IPS-15b (cell line): Measurements from ENCODE around the gene HEPHL1.

Source experiments
- H3K27me3 ChIP-seq: one replicate; pipeline ENCODE4 v1.6.1; 2013; ENCODE audit warnings: low read length; ENCODE audit not compliant: control insufficient read depth, insufficient read depth
- H3K36me3 ChIP-seq: one replicate; pipeline ENCODE4 v1.6.1; 2013; ENCODE audit warnings: low read length; ENCODE audit not compliant: control insufficient read depth, insufficient read depth
- H3K4me1 ChIP-seq: one replicate; pipeline ENCODE4 v1.6.1; 2013; ENCODE audit warnings: mild to moderate bottlenecking, low read length; ENCODE audit not compliant: control insufficient read depth, insufficient read depth
- H3K4me3 ChIP-seq: one replicate; pipeline ENCODE4 v1.5.1; 2013; ENCODE audit warnings: low read depth, low read length
- H3K9ac ChIP-seq: one replicate; pipeline ENCODE4 v1.6.1; 2013; ENCODE audit warnings: low read depth, mild to moderate bottlenecking, low read length
- H3K9me3 ChIP-seq: one replicate; pipeline ENCODE4 v1.6.1; 2013; ENCODE audit warnings: mild to moderate bottlenecking, low read length; ENCODE audit not compliant: control insufficient read depth, insufficient read depth

The HEPHL1 gene

GRCh38 chr11:94025690-94026394 is 4.7 kb downstream of the HEPHL1 start:
- Histone ChIP-seq H3K9me3 (no peaks in the 10 kb centered on the region), H3K4me1 (no peaks in the 10 kb centered on the region), H3K27me3 (no peaks in the 10 kb centered on the region), H3K9ac (no peak overlapping the region), H3K36me3 (no peaks in the 10 kb centered on the region), H3K4me3 (no peak overlapping the region)

GRCh38 chr11:94027210-94027609 is 6.1 kb downstream of the HEPHL1 start:
- no peaks in the 10 kb centered on the region for H3K4me1 ChIP-seq
- no peaks in the 10 kb centered on the region for H3K27me3 ChIP-seq
- no peak overlapping the region for H3K9ac ChIP-seq
- H3K4me3 ChIP-seq = no peak overlapping the region
- no peaks in the 10 kb centered on the region for H3K36me3 ChIP-seq
- H3K9me3 ChIP-seq = no peaks in the 10 kb centered on the region

- no peaks in the 10 kb centered on the region for H3K36me3 ChIP-seq
- H3K4me3 ChIP-seq = no peak overlapping the region
- H3K27me3 ChIP-seq = no peaks in the 10 kb centered on the region
- no peaks in the 10 kb centered on the region for H3K4me1 ChIP-seq
- no peaks in the 10 kb centered on the region for H3K9me3 ChIP-seq
- H3K9ac ChIP-seq = no peak overlapping the region
These were observed 7.3 kb downstream of the HEPHL1 start for GRCh38 chr11:94028436-94028835.

GRCh38 chr11:94030059-94030458 is 8.9 kb downstream of the HEPHL1 start:
- Histone ChIP-seq H3K4me1 (no peaks in the 10 kb centered on the region), H3K9ac (no peak overlapping the region), H3K36me3 (no peaks in the 10 kb centered on the region), H3K4me3 (no peak overlapping the region), H3K27me3 (no peaks in the 10 kb centered on the region), H3K9me3 (no peaks in the 10 kb centered on the region)

GRCh38 chr11:94031625-94032024 is 10.5 kb downstream of the HEPHL1 start:
- Histone ChIP-seq H3K36me3 (peaks cover 2% of the 10 kb centered on the region), H3K27me3 (no peaks in the 10 kb centered on the region), H3K4me3 (no peak overlapping the region), H3K9me3 (no peaks in the 10 kb centered on the region), H3K9ac (no peak overlapping the region), H3K4me1 (no peaks in the 10 kb centered on the region)

- H3K27me3 ChIP-seq = no peaks in the 10 kb centered on the region
- no peaks in the 10 kb centered on the region for H3K9me3 ChIP-seq
- H3K4me1 ChIP-seq = no peaks in the 10 kb centered on the region
- H3K9ac ChIP-seq = no peak overlapping the region
- H3K36me3 ChIP-seq = peaks cover 2% of the 10 kb centered on the region
- no peak overlapping the region for H3K4me3 ChIP-seq
These were observed 10.9 kb downstream of the HEPHL1 start for GRCh38 chr11:94032066-94032465.

- peaks cover 2% of the 10 kb centered on the region for H3K36me3 ChIP-seq
- no peaks in the 10 kb centered on the region for H3K27me3 ChIP-seq
- no peak overlapping the region for H3K9ac ChIP-seq
- no peaks in the 10 kb centered on the region for H3K4me1 ChIP-seq
- H3K9me3 ChIP-seq = no peaks in the 10 kb centered on the region
- no peak overlapping the region for H3K4me3 ChIP-seq
These were observed 11.6 kb downstream of the HEPHL1 start for GRCh38 chr11:94032725-94033124.

GRCh38 chr11:94034207-94034606 is 13.1 kb downstream of the HEPHL1 start:
- H3K9me3 ChIP-seq = no peaks in the 10 kb centered on the region
- H3K36me3 ChIP-seq = peaks cover 2% of the 10 kb centered on the region
- H3K27me3 ChIP-seq = no peaks in the 10 kb centered on the region
- no peaks in the 10 kb centered on the region for H3K4me1 ChIP-seq
- H3K9ac ChIP-seq = no peak overlapping the region
- no peak overlapping the region for H3K4me3 ChIP-seq

GRCh38 chr11:94036096-94036495 is 14.9 kb downstream of the HEPHL1 start:
- H3K9me3 ChIP-seq = no peaks in the 10 kb centered on the region
- no peak overlapping the region for H3K4me3 ChIP-seq
- no peaks in the 10 kb centered on the region for H3K4me1 ChIP-seq
- no peak overlapping the region for H3K9ac ChIP-seq
- H3K27me3 ChIP-seq = no peaks in the 10 kb centered on the region
- peaks cover 2% of the 10 kb centered on the region for H3K36me3 ChIP-seq

- no peaks in the 10 kb centered on the region for H3K4me1 ChIP-seq
- no peak overlapping the region for H3K9ac ChIP-seq
- no peak overlapping the region for H3K4me3 ChIP-seq
- H3K9me3 ChIP-seq = no peaks in the 10 kb centered on the region
- no peaks in the 10 kb centered on the region for H3K36me3 ChIP-seq
- no peaks in the 10 kb centered on the region for H3K27me3 ChIP-seq
These were observed 22.1 kb downstream of the HEPHL1 start for GRCh38 chr11:94043241-94043640.

- no peak overlapping the region for H3K4me3 ChIP-seq
- no peaks in the 10 kb centered on the region for H3K27me3 ChIP-seq
- no peak overlapping the region for H3K9ac ChIP-seq
- no peaks in the 10 kb centered on the region for H3K4me1 ChIP-seq
- no peaks in the 10 kb centered on the region for H3K9me3 ChIP-seq
- H3K36me3 ChIP-seq = no peaks in the 10 kb centered on the region
These were observed 25.6 kb downstream of the HEPHL1 start for GRCh38 chr11:94046796-94047195.

- no peaks in the 10 kb centered on the region for H3K27me3 ChIP-seq
- no peaks in the 10 kb centered on the region for H3K4me1 ChIP-seq
- H3K4me3 ChIP-seq = no peak overlapping the region
- no peaks in the 10 kb centered on the region for H3K9me3 ChIP-seq
- H3K9ac ChIP-seq = no peak overlapping the region
- no peaks in the 10 kb centered on the region for H3K36me3 ChIP-seq
These were observed 27.0 kb downstream of the HEPHL1 start for GRCh38 chr11:94048032-94048709.
